ENCODE data around the gene BRSK2.

BRSK2 gene

GRCh38 chr11:1350086-1350725 is 39.5 kb upstream of the BRSK2 start:
- no peak overlapping the region for H3K27ac ChIP-seq
- TF ChIP-seq ZFX (IDR thresholded peaks at IDR 0.05; ENCODE audit: borderline replicate concordance), result no peak
- TF ChIP-seq, protein P1, sequence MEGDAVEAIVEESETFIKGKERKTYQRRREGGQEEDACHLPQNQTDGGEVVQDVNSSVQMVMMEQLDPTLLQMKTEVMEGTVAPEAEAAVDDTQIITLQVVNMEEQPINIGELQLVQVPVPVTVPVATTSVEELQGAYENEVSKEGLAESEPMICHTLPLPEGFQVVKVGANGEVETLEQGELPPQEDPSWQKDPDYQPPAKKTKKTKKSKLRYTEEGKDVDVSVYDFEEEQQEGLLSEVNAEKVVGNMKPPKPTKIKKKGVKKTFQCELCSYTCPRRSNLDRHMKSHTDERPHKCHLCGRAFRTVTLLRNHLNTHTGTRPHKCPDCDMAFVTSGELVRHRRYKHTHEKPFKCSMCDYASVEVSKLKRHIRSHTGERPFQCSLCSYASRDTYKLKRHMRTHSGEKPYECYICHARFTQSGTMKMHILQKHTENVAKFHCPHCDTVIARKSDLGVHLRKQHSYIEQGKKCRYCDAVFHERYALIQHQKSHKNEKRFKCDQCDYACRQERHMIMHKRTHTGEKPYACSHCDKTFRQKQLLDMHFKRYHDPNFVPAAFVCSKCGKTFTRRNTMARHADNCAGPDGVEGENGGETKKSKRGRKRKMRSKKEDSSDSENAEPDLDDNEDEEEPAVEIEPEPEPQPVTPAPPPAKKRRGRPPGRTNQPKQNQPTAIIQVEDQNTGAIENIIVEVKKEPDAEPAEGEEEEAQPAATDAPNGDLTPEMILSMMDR (IDR thresholded peaks at IDR 0.05), result no peak

- no peak overlapping the region for H3K27ac ChIP-seq
- TF ChIP-seq, protein P1 (IDR thresholded peaks at IDR 0.05), result no peak
- no peak for TF ChIP-seq ZFX (IDR thresholded peaks at IDR 0.05; ENCODE audit: borderline replicate concordance)
Observed at GRCh38 chr11:1351278-1351937, 38.3 kb upstream of the BRSK2 start.

GRCh38 chr11:1352696-1353382 is 36.9 kb upstream of the BRSK2 start:
- TF ChIP-seq, protein P1 (IDR thresholded peaks at IDR 0.05), result no peak
- TF ChIP-seq ZFX (IDR thresholded peaks at IDR 0.05; ENCODE audit: borderline replicate concordance), result no peak
- H3K27ac ChIP-seq, result no peak overlapping the region

DNA sequence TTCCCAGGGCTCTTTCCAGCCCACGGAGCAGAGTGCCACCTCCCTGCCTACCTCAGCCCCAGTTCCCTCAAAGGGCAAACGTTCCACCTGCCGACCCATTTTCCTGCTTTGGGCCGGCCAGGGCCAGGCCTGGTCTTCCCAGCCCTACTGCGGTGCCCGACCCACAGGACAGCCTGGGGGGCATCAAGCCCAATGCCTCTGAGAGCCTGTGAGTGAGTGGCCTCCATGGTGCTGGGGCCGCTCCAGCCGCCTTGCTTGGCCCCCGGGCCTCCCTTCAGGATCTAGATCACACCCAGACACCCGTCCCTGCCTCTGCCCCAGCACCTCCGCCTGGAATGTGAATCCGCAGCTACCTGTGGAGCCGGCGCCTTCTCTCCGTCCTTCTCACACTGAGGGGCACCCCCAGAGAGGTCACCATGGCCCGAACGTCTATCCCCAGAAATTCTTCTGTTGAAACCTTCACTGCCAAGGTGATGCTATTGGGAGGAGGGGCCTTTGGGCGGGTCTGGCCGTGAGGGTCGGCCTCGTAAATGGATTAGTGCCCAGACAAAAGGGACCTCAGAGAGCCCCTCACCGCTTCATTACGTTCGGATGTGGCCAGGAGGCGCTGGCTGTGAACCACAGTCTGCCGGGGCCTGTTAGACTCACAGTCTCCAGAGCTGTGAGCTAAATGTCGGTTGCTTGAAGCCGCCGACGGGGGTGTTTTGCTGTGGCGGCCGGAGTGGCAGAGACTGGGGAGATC is 36.2 kb upstream of the BRSK2 start:
- H3K27ac ChIP-seq, result no peak overlapping the region
- TF ChIP-seq ZFX (IDR thresholded peaks at IDR 0.05; ENCODE audit: borderline replicate concordance), result no peak
- TF ChIP-seq, protein P1 (IDR thresholded peaks at IDR 0.05), result no peak

DNA sequence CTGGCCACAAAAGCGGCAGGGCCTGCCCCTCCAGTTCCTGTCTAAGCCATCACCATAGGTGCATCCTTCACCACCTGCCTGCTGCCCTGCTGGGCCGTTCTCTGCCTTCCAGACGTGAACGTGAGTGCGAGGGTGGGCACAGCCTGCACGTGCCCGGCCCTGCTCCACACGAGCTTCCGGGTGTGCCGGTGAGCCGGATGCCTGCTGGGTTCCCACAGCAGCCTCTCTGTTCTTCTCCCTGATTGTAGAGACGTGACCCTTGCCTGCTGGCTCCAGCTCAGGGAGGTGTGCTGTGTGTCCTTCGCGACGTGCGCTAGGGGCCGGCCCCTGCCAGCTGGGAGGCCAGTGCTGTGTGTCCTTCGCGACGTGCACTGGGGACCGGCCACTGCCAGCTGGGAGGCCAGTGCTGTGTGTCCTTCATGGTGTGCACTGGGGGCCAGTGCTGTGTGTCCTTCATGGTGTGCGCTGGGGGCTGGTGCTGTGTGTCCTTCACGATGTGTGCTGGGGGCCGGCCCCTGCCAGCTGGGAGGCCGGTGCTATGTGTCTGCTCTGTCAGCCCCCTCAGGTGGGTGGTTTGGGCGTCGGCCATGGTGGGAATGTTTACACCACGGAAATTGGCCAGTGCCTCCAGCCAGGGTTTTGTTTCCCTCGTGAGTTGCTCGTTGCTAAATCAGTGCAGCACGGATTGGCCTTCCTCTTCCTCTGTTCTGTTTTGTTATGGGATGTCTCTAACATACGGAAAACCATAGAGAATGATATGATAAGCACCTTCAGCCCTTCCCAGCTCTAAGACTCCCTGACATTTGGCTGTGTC is 35.4 kb upstream of the BRSK2 start:
- H3K27ac ChIP-seq, result no peak overlapping the region
- no peak for TF ChIP-seq ZFX (IDR thresholded peaks at IDR 0.05; ENCODE audit: borderline replicate concordance)
- TF ChIP-seq, protein P1 (IDR thresholded peaks at IDR 0.05), result no peak

DNA sequence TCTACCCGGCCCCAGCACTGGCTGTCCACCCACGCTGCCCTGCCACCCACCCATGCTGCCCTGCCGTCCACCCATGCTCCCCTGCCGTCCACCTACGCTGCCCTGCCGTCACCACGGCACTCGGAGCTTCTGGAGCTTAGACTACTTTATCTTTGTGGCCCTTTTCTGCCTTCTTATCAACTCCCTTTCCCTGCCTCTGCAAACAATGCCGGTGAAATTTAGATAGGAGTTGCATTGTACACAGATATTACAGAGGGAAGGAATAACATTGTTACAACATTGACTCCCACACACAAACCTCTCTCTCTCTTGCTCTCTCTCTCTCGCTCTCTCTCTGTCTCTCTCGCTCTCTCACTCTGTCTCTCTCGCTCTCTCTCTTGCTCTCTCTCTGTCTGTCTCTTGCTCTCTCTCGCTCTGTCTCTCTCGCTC is 33.7 kb upstream of the BRSK2 start:
- TF ChIP-seq, protein P1 (IDR thresholded peaks at IDR 0.05), result no peak
- no peak for TF ChIP-seq ZFX (IDR thresholded peaks at IDR 0.05; ENCODE audit: borderline replicate concordance)
- H3K27ac ChIP-seq, result no peak overlapping the region

All from 22Rv1 (cell line).